Adipose tissue (tissue), 3 donors: Measurements from ENCODE around the gene RBBP7. TPM values are rescaled to one million over a fixed set of nuclear protein-coding genes. Genes with fewer than 3 reads are reported as not detected.

Experiments used
- H3K27ac ChIP-seq: one replicate; pipeline ENCODE4 v1.5.1; 2013; ENCODE audit warnings: low read depth, low read length
- WGBS, 3 donors: extraction: QIAGEN DNeasy Blood & Tissue Kit; methylation state at CpG; one replicate each; pipeline ENCODE4 v1.1.7; 2013; 5-methylcytosine and 5-hydroxymethylcytosine counted together
- polyA plus RNA-seq, 3 donors: library from polyadenylated mRNA; stranded (reverse); fragments of 200-250 nt; gene quantifications; one replicate each; pipeline ENCODE4 v1.2.3, GENCODE V29; 2013
- donor health status: healthy with polysubstance abuse.
- donor health status: Bipolar disorder and iron deficiency.
- donor health status: healthy.

Gene RBBP7
- polyA plus RNA-seq, result 10 to 100 TPM; 46.0 to 63.5 (median 55.4) TPM

DNA sequence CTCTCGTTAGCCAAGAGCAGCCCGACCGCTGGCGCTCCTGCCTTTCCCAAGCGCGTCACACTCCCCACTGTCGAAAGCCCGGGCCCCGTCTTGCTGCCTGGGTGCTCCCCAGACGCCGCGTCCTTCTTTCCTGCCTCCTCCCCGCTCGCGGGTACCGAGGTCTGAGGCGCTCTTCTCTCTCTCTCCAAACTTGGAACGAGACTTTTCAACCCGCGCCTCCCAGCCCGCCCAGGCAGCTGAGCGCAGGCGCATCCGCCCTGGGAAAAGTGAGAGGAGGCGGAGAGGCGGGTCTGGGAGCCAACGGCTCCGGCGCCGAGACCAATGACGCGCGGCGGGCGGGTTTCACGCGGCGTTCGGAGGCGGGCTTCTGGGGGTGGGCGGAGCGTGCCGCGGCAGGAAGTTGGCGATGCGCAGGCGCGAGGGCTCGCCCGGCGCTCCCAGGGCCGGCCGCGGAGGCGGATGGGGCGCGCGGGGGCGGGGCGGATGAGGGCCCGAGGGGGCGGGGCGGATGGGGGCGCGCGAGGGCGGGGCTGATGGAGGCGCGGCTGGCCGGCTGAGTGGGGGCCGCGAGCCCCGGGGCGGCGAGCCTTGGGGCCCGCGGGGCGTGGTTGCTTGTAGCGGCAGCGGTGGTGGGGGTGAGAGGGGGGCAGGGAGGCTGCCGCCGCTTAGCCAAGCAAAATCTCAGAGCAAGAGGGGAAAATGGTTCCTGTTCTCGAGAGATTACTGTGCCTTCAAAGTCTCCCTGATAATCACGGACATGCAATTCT lies at the start of gene RBBP7:
Gene RBBP7, minus strand, starts transcription at position 268 of the 767 bp plus-strand sequence. CDS start 309 bp downstream, outside the sequence.
- H3K27ac ChIP-seq, result peak within 1 kb of the TSS; percentile 3
- WGBS, 3 donors, result 0 to 4% (median 1%) methylated on average over 44 to 82 of the region's 84 CpGs

DNA sequence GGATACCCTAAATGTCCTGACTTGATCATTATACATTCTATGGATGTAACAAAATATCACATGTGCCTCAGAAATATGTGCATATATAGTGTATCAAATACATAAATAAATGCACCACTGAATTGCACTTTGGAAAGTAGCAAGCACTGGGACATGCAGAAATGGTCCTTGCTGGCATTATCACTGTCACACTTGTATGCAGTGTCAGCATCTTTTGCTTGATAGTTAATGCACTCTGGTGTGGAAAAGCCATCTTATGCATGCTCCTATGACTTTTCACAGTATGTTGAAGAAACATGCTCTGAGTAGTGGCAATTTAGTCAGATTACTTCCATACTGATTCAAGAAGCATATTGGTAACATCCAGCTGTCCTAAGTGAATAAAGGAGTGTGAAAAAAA lies 48.8 kb upstream of the RBBP7 start:
- H3K27ac ChIP-seq, result no peak overlapping the region

DNA sequence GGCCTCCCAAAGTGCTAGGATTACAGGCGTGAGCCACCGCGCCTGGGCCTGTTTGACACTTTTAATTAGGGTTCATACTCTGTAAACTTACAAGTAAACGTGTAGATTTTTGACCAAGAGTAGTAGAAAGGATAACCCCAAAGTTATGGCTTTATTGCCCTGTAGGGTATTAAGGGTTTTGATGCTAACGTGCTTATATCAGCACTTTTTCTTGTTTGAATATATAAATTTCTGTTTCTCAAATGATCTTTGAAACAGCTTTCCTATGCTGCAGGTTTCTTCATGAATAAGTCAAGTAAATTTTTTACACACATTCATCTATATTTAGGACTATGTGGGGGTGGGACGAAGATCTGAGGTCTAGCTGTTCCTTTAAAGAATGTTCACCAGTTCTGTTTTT lies 47.0 kb upstream of the RBBP7 start:
- 80 to 96% (median 94%) methylated on average over 6 of the region's 6 CpGs for WGBS, 3 donors
- H3K27ac ChIP-seq, result no peak overlapping the region

DNA sequence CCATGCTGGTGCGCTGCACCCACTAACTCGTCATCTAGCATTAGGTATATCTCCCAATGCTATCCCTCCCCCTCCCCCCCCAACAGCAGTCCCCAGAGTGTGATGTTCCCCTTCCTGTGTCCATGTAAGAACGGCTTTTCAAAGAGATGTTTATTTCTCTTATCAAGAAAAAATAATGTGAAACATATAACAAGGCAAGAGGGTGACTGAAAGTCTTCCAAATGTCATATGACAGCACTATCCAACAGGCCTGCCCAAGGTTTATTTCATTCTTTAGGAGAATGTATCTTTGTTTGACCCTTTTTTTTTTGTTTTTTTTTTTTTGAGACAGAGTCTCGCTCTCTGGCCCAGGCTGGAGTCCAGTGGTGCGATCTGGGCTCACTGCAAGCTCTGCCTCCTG lies 46.4 kb upstream of the RBBP7 start:
- WGBS, 3 donors, result 50 to 83% (median 76%) methylated on average over 1 to 5 of the region's 5 CpGs

DNA sequence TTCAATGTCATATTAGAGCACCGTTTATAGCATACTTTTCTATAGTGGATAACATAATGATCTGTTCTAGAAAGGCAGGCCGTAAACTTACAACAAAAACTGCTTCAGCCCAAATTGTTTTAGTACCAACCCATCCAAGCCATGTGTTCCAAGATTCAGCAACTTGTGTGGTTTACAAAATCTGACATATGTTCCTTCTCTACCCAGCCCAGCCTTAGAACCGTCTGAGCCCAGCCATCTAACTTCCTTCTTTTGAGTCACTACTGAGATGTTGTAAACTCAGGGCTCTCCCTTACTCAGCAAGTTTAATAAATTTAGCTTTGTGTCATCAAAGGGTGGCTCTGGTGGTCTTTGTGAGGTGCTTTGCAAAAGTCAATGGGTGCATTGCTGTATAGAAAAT lies 43.9 kb upstream of the RBBP7 start:
- H3K27ac ChIP-seq, result no peak overlapping the region
- 56 to 84% (median 67%) methylated on average over 3 of the region's 3 CpGs for WGBS, 3 donors

More for the DNA sequence above, 46.4 kb upstream of the RBBP7 start:
- no peak overlapping the region for H3K27ac ChIP-seq

DNA sequence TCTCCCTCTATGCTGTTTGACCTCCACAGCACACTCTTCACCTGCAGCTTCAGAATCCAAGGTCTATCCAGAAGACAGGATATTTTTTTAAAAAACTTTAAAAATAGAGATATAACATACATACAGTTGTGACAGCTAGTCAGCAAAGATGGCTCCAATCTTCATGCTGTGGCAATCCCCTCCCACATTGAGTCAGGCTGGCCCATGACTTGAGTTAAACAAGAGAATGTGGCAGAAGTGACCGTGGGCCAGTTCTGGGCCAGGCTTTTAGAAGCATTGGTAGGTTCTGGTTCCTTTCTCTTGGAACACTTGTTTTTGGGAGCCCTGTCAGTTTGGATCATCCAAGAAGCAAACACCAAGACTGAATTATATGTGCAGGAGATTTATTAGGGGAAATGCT lies 40.2 kb upstream of the RBBP7 start:
- WGBS, 3 donors, result 71 to 86% (median 83%) methylated on average over 1 of the region's 1 CpG
- H3K27ac ChIP-seq, result no peak overlapping the region

DNA sequence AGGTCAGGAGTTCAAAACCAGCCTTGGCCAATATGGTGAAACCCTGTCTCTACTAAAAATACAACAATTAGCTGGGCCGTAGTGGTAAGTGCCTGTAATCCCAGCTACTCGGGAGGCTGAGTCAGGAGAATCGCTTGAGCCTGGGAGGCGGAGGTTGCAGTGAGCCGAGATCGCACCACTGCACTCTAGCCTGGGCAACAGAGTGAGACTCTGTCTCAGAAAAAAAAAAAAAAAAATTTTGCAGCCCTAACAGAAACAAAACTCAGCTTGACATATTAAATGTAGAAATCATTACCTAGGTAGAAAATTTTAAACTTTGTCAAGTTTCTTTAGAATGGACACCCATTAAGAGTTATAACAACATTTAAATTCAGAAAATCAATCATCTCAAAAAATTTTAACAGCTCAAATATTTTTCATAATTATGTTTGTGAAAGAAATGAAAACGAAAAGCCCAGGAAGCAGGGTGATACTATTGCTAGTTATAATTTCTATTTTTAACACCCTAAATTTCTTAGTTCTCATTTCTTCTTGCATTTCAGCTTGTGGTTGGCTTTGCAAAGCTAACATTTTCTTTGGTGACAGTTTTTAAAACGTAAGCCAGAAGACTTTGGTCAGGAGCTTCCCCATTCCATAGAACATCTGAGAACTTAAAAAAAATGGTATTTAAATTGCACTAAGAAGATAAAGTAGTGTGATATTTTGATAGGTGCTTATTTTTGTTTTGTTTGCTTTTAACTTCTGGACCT lies 33.3 kb upstream of the RBBP7 start:
- 74 to 75% (median 74%) methylated on average over 8 of the region's 8 CpGs for WGBS, 3 donors
- H3K27ac ChIP-seq, result no peak overlapping the region

DNA sequence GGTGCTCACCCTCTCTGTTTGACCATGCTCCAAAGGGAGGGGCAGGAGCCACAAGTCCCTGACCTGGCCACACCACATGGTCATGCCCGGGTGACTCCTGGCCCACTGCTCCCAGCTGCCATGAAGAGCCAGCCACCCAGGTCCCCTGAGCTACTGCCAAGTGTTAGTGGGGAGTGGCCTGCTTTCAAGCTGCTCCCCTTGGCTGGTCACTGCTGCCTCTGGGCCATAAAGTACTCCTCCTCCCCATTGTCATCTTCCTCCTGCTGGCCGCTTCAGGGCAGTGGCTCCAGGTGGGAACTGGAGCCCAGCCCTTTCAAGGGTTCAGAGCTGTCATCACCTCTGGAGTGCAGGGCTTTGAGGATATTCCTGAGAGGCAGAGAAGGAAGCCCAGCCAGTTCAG lies 27.3 kb upstream of the RBBP7 start:
- WGBS, 3 donors, result 74 to 100% (median 88%) methylated on average over 1 to 2 of the region's 2 CpGs
- no peak overlapping the region for H3K27ac ChIP-seq

DNA sequence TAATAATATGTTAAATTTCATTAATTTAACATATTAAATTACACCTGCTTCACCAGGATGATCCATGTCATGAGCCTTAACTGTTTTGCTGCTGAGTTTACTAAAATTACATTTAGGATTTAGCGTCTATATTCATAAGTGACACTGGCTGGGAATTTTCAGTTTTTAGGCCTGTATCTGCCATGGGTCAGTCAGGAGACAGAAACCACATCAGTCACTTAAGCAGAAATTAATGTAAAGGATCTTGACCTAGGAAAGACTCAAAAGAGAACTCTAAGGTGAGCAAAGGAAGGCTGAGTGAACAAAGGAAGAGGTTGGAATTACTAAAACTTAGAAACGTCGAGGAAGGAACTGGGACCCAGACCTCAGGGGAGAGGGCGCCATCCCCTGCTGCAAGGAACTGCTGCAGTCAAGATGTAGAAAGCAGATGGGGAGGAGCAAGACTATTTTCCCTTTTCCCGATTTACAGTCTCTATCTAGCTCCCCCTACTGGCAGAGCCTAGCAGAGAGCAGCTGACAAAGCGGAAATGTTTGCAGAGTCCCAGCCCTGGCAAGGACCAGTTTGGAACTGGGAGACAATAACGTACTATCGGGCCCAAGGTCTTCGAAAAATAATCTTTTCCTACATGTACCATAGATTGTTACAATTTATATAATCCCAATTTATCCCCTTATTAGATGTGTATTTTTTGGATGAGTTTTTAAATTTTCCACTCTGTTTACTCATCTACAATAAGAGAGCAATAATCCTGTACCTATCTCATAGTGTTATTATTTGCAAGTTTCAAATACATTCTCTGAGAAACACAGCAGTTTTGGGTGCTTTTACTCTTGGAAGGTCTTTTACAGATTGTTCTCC lies 22.6 kb upstream of the RBBP7 start:
- no peak overlapping the region for H3K27ac ChIP-seq
- 15 to 16% (median 15%) methylated on average over 9 of the region's 9 CpGs for WGBS, 3 donors

DNA sequence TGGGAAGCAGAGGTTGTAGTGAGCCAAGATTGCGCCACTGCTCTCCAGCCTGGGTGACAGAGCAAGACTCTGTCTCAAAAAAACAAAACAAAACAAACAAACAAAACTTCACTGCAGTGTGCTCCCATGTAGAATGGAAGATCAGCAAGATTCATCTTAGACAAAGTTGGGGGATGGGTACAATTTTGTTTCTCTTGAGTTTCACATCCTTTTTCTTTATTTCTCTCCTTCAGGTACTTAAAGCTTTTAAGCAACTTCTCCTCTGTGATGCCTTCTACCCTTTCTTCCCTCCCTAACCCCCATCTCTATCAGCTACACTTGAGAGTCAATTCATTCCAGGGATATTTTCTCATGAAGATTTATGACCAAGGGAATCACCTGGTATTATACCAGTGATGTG lies 15.5 kb upstream of the RBBP7 start:
- 83 to 100% (median 100%) methylated on average over 1 of the region's 1 CpG for WGBS, 3 donors

DNA sequence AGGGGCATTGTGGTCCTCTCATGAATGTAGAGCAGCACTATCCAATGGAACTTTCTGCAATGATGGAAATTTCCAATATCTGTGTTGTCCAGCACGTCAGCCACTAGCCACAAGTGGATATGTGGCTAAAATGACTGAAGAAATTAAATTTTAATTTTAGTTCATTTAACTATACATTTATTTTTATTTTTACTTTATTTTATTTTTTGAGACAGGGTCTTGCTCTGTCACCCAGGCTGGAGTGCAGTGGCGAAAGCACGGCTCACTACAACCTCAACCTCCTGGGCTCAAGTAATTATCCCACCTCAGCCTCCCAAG lies 13.3 kb upstream of the RBBP7 start:
- H3K27ac ChIP-seq, result no peak overlapping the region
- 39 to 72% (median 46%) methylated on average over 3 of the region's 3 CpGs for WGBS, 3 donors

More for the DNA sequence above, 15.5 kb upstream of the RBBP7 start:
- H3K27ac ChIP-seq, result no peak overlapping the region

DNA sequence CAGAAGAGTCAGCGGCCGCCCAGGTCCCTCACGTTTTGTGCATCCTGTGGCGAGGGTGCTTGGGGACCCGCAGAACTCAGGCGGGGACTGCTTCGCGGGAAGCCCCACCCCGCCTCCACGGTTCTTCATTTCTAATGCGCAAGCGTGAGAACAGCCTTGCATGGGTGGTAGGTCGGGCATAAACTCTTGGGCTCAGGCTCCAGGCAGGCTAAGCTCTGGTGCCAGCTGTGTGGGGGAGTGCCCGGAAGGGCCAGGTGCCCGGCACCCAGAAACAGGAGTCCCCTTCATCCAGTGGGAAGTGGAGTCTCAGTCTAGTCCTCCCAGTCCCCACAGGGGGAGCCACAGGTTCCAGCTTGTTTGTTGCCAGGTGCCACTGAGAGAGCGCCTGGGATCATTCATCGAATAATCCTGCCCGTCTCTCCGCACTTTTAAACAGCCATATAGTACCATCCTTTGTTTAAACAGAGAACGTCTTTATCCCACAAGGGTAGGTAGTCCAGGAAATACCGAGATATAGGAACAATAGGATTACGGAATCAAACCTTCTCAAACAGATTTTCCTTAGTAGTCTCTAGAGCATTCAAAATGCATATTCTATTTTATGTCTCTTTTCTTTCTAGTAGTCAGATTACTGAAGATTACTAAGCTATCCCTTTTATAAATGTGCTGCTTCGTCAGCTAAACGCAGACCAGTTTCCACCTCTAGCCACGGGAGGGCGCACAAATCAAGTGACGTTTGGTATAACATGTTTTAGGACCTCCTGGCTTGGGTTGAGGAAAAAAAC lies 12.7 kb upstream of the RBBP7 start:
- 1 to 14% (median 1%) methylated on average over 25 to 27 of the region's 27 CpGs for WGBS, 3 donors
- H3K27ac ChIP-seq, result no peak overlapping the region

DNA sequence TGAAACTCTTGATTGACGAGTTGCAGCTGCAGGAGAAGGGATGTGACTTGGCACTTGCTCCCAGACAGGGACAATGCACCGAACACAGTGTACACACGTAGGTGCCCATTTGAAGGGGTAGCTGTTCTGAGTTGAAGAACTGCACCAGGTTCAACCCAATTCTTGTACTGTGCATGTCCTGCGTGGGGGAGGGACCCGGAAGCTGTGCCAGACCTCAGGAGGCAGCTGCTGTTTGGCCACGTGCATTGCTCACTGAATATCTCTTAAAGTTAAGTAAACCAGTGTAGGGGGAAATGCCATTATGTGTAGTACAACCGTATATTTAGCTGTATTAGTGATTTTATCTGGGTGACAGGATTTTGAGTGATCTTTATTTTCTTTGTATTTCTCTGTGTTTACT lies 12.0 kb upstream of the RBBP7 start:
- H3K27ac ChIP-seq, result no peak overlapping the region
- WGBS, 3 donors, result 2 to 23% (median 7%) methylated on average over 7 of the region's 7 CpGs

DNA sequence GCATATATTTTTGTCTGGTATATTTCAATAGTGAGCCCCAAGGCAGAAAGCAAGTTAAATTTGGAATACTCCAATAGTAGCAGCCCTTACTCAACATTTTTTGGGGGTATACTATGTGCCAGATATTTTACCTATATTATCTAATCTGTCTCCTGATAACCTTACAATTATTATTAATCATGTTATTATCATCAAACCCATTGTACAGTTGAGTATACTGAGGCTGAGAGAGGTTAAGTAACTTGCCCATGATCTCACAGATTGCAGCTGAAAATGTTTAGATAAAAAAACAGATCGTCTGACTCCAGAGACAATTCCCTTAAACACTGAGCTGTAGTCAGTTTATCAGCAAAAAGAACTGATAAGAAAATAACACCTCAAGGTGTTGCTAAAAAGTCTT lies 6.5 kb upstream of the RBBP7 start:
- WGBS, 3 donors, result 35 to 59% (median 47%) methylated on average over 1 of the region's 1 CpG

DNA sequence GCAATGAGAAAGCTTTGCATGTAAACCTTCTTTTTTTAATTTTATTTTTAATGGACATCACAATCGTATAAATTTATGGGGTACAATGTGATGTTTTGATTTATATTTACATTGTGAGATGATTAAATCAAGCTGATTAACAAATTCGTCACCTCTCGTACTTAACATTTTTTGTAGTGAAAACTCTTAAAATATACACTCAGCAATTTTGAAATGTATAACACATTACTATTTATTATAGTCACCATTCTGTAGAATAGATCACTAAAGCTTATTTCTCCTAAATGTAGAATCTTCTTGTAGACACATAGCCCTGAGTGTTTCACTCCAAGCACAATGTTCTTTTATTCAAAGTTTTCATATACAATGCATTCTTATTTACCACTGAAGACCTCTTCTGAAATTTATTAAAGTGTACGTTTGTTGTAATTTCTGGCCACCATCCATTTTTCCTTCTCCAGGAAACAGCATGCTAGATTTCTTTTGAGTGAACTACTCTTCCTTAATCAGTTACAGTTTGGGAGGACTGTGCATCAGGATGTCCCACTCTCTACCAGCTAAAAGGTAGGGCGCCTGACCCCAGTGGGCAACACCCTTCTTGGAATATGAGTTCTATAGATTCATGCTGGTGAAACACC lies 4.4 kb upstream of the RBBP7 start:
- WGBS, 3 donors, result 75 to 91% (median 77%) methylated on average over 5 of the region's 5 CpGs
- H3K27ac ChIP-seq, result no peak overlapping the region

More for the DNA sequence above, 6.5 kb upstream of the RBBP7 start:
- no peak overlapping the region for H3K27ac ChIP-seq

DNA sequence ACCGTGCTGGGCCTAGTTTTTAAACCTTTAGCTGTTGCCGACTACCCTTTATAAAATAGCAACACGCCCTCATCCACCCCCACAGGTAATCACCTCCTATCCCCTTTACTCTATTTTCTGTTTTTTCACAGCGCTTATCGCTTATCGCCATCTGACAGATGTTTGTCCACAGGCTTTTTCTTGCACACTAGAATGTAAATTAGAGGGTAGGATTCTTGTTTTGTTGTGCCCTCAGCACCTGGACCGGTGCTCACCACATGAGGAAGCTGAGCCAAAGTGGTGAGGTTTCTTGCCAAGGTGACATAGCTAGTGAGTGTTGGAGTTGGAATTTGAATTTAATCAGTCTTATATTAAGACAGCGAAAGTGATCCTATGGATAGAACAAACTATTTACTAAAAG lies 2.9 kb upstream of the RBBP7 start:
- 80 to 87% (median 86%) methylated on average over 8 of the region's 8 CpGs for WGBS, 3 donors
- H3K27ac ChIP-seq, result no peak overlapping the region

DNA sequence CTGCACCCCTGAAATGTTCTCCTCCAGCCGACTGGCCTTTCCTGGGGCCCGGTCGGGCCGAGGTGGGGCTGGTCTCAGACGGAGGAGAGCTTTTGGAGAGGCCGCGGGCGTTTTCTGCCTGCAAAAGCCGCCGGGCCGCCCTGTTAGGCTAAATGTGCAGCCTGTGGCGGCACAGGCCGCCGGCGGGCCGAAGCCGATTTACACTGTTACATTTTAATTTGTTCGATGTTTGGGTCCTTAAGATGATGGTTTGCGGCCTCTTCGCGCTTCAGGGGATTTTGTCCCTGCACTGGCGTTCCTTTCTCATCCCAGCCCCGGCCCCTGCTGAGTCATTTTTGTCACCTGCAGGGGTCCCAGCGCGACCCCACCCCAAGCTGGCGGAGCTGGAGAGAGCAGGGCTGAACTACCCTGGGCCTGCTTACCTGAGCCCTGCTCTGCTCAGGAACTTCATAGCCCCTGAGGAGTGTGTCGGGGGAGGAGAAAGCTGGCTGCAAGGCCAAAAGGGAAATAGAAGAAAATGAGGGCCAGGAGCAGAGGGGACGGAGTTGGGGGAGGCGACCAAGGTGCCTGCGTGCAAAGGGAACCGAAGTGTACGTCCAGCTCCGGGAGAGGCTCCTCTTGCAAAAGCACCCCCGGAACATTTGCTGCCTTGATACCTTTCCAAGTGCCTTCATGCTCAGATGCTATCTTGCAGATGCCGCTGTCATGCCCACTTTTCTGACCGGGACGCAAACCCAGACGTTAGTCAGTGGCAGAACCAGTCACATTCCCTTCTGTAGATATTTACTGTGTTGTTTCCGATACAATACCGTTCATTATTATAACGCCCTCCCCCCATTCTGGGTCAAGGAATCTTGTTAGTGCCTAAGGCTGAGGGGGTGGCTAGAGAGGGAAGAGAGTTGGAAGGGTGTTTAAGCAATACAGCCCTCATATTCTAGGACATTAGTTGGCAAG lies 977 bp upstream of the RBBP7 start:
- H3K27ac ChIP-seq, result no peak overlapping the region
- 4 to 21% (median 5%) methylated on average over 35 to 41 of the region's 41 CpGs for WGBS, 3 donors
